CD1c-positive myeloid dendritic cell (primary cell): ENCODE data around the gene SYNGR2.

Experiments used
- DNase-seq: peaks from one replicate; pipeline ENCODE4 v3.0.0-alpha.2; 2016; ENCODE audit errors: extremely low spot score

Gene SYNGR2

DNA sequence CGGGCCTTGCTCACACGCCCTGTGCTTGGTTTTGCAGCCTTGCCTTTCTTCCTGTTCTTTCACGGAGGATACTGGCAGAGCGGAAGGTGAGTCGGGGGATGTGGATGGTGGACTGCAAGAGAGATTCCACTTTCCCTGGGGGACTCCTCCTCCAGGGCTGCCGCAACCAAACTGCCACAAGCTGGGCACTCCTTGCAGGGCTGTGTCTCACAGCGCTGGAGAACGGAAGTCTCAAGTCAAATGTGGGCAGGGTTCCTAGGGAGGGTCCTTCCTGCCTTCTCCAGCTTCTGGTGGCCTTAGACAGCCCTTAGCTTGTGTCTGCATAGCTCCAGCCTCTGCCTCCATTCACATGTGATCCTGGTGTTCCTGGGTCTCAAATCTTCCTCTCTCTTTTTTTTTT lies 34.3 kb downstream of the SYNGR2 start:
- DNase-seq = no peak

DNA sequence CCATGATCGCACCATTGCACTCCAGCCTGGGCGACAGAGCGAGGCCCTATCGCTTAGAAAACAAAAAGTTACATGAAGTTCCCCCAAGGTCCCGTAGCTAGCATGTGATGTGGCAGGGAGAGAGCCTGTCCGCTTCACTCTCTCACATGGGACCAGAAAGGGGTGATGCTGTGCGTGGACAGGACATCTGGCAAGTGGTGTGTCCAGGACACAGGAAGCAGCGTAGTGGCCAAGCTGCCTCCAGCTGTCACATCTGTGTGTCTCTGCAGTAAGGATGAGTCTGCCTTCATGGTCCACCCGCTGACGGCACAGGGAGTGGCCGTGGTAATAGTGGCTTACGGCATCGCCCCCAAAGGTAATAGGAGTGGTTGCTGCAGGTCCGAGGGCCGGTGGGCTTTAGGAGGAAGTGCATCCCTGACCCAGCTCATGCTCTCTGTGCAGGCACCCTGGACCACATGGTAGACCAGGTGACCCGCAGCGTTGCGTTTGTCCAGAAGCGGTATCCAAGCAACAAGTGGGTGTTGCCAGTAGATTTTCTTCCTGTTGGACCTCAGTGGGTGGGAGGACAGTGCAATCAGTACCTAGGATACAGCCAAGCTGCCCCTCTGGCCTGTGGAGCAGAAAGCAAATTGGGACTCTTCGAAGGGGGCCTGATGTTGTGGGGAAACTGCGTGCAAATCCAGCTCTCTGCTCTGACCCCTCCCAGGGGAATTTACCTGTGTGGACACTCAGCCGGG lies 36.2 kb downstream of the SYNGR2 start:
- no peak for DNase-seq

DNA sequence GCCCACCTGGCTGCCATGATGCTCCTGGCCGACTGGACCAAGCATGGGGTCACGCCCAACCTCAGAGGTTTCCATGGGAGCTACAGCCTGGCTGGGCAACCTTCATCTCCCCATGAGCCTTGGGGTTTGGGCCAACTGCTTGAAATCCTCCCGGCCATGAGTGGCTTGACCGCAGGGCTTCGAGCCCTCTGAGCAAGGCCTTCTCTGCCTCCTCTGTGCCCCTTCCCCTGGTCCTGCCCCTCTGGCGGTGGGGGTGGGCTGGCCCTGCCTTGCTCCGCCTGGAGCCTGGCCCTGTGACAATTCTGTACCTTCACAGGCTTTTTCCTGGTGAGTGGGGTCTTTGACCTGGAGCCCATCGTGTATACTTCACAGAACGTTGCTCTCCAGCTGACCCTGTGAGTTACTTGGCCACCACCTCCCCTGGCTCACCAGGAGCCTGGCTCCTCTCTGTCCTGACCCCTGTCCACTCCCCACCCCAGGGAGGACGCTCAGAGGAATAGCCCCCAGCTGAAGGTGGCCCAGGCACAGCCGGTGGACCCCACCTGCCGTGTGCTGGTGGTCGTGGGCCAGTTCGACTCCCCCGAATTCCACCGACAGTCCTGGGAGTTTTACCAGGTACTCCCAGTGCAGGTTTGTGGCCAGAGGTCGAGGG lies 36.9 kb downstream of the SYNGR2 start:
- DNase-seq = no peak

GRCh38 chr17:78206298-78206697 lies 37.9 kb downstream of the SYNGR2 start:
- no peak for DNase-seq

GRCh38 chr17:78208486-78208885 lies 40.1 kb downstream of the SYNGR2 start:
- no peak for DNase-seq

DNA sequence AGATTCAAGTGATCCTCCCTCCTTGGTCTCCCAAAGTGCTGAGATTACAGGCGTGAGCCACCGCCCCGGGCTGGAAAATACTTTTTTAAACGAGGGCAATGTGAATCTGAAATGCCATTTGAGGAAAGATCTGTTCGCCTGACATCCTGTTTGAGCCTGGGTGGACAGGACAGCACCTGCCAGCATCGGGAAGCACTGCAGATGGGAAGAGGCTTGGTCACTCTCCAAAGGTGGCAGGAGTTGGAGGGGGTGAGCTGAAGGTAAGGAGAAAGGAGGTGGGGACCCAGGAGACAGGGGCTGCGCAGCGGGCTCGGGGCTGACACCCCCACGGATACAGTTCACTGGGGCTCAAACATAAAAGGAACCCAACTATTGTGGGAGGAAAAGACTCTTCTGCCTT lies 41.7 kb downstream of the SYNGR2 start:
- DNase-seq = no peak

DNA sequence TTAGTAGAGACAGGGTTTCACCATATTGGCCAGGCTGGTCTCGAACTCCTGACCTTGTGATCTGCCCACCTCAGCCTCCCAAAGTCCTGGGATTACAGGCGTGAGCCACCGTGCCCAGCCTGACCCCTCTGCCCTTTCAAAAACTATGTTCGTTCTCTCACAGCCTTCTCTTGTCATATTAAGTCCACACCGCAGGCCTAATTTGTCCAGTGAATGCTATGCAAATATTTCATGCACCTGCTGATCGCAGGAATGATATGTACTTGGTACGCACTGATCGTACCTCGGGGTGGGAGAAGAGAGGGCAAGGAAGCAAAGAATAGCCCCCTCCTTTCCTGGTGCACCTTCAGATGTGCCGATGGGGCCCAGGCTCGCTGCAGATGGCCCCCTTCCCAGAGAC lies 42.7 kb downstream of the SYNGR2 start:
- DNase-seq = no peak

DNA sequence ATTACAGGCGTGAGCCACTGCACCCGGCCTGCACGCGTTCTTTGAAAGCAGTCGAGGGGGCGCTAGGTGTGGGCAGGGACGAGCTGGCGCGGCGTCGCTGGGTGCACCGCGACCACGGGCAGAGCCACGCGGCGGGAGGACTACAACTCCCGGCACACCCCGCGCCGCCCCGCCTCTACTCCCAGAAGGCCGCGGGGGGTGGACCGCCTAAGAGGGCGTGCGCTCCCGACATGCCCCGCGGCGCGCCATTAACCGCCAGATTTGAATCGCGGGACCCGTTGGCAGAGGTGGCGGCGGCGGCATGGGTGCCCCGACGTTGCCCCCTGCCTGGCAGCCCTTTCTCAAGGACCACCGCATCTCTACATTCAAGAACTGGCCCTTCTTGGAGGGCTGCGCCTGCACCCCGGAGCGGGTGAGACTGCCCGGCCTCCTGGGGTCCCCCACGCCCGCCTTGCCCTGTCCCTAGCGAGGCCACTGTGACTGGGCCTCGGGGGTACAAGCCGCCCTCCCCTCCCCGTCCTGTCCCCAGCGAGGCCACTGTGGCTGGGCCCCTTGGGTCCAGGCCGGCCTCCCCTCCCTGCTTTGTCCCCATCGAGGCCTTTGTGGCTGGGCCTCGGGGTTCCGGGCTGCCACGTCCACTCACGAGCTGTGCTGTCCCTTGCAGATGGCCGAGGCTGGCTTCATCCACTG lies 45.8 kb downstream of the SYNGR2 start, which contains the start of gene BIRC5:
BIRC5 (plus strand) TSS at position 238 of the 690 bp plus-strand sequence; CDS start at position 302, 64 bp downstream.
- peak; percentile 94 for DNase-seq

GRCh38 chr17:78214706-78215061 lies 46.3 kb downstream of the SYNGR2 start:
- no peak for DNase-seq

DNA sequence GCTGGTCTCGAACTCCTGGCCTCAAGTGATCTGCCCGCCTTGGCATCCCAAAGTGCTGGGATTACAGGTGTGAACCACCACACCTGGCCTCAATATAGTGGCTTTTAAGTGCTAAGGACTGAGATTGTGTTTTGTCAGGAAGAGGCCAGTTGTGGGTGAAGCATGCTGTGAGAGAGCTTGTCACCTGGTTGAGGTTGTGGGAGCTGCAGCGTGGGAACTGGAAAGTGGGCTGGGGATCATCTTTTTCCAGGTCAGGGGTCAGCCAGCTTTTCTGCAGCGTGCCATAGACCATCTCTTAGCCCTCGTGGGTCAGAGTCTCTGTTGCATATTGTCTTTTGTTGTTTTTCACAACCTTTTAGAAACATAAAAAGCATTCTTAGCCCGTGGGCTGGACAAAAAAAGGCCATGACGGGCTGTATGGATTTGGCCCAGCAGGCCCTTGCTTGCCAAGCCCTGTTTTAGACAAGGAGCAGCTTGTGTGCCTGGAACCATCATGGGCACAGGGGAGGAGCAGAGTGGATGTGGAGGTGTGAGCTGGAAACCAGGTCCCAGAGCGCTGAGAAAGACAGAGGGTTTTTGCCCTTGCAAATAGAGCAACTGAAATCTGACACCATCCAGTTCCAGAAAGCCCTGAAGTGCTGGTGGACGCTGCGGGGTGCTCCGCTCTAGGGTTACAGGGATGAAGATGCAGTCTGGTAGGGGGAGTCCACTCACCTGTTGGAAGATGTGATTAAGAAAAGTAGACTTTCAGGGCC lies 51.2 kb downstream of the SYNGR2 start:
- DNase-seq = no peak
